Calu3 (cell line): ENCODE measurements around the gene RAD51B. TPM values are rescaled to one million over a fixed set of nuclear protein-coding genes. Genes with fewer than 3 reads are reported as not detected.

Source experiments
- BruUV-seq: library from RNA; stranded (reverse); fragments of 400-500 nt; replicated peaks from 2 replicates; lab custom pipeline; 2021; lab: Mats Ljungman, UMichigan
- CTCF ChIA-PET: fragments of 300-600 bp; sonication (Branson Sonifier 250); formaldehyde crosslinking; loops from one replicate; lab custom pipeline; 2022; ENCODE audit warnings: antibody characterized with exemption; lab: Charles Lee
- DNase-seq: peaks from one replicate; pipeline ENCODE4 v3.0.0; 2022
- H3K27ac Mint-ChIP-seq: one replicate; pipeline ENCODE4 v1.8.0; 2022; ENCODE audit warnings: mixed read lengths; ENCODE audit not compliant: unreplicated experiment
- H3K27me3 Mint-ChIP-seq: one replicate; pipeline ENCODE4 v1.8.0; 2022; ENCODE audit warnings: mixed read lengths; ENCODE audit not compliant: unreplicated experiment
- H3K36me3 Mint-ChIP-seq: one replicate; pipeline ENCODE4 v1.8.0; 2022; ENCODE audit warnings: mild to moderate bottlenecking, moderate library complexity, mixed read lengths; ENCODE audit not compliant: insufficient read depth, unreplicated experiment
- H3K4me1 Mint-ChIP-seq: one replicate; pipeline ENCODE4 v1.8.0; 2022; ENCODE audit warnings: mild to moderate bottlenecking, low read depth, mixed read lengths; ENCODE audit not compliant: unreplicated experiment
- H3K4me3 Mint-ChIP-seq: one replicate; pipeline ENCODE4 v1.8.0; 2022; ENCODE audit warnings: mild to moderate bottlenecking, low read depth, moderate library complexity, mixed read lengths; ENCODE audit not compliant: unreplicated experiment
- H3K9me3 Mint-ChIP-seq: one replicate; pipeline ENCODE4 v1.8.0; 2022; ENCODE audit warnings: low read depth, mixed read lengths; ENCODE audit not compliant: unreplicated experiment
- intact Hi-C: fragments of 100-400 bp; cut with micrococcal nuclease; formaldehyde crosslinking; loops from one replicate; pipeline ENCODE4 v1.10.0; 2022; ENCODE audit not compliant: unreplicated experiment
- total RNA-seq: library from RNA; stranded (reverse); gene quantifications from 2 replicates; pipeline ENCODE4 v1.2.3, GENCODE V29; 2022
- TF ChIP-seq, protein P1 (sequence below): fragments of 200-600 bp; IDR thresholded peaks from one replicate; pipeline ENCODE4 v1.8.0; 2022; ENCODE audit warnings: antibody characterized with exemption; ENCODE audit not compliant: unreplicated experiment

Gene RAD51B
- total RNA-seq, 1 experiment from 2014 or later = 24.7 TPM

DNA sequence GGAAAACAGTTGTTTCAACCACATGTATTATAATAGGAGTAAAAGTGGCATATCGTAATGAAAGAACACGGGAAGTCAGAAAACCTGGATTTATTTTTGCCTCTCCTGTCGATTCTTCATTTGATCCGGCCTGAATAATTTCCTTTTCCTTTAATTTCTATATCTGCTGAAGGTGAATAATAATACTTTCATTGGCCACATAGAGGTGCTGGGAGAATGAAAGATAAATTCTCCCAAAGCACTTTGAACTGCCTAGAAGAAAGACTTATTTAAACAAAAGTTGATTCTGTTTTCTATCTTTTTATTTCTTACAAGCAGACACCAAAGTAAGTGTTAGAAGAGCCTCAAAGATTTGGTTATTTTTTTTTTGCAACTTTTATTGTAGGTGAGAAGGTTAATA lies 339.1 kb downstream of the RAD51B start:
- Mint-ChIP-seq H3K9me3 (peaks cover 3% of the 10 kb centered on the region), H3K27me3 (no peaks in the 10 kb centered on the region), H3K27ac (no peak overlapping the region), H3K36me3 (peaks cover 7% of the 10 kb centered on the region), H3K4me3 (no peak overlapping the region), H3K4me1 (peaks cover 28% of the 10 kb centered on the region)
- BruUV-seq = no TSS peak
- DNase-seq = no peak
- intact Hi-C loops = no loop called here
- TF ChIP-seq, protein P1, sequence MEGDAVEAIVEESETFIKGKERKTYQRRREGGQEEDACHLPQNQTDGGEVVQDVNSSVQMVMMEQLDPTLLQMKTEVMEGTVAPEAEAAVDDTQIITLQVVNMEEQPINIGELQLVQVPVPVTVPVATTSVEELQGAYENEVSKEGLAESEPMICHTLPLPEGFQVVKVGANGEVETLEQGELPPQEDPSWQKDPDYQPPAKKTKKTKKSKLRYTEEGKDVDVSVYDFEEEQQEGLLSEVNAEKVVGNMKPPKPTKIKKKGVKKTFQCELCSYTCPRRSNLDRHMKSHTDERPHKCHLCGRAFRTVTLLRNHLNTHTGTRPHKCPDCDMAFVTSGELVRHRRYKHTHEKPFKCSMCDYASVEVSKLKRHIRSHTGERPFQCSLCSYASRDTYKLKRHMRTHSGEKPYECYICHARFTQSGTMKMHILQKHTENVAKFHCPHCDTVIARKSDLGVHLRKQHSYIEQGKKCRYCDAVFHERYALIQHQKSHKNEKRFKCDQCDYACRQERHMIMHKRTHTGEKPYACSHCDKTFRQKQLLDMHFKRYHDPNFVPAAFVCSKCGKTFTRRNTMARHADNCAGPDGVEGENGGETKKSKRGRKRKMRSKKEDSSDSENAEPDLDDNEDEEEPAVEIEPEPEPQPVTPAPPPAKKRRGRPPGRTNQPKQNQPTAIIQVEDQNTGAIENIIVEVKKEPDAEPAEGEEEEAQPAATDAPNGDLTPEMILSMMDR = no peak
- CTCF ChIA-PET = no interaction called here

DNA sequence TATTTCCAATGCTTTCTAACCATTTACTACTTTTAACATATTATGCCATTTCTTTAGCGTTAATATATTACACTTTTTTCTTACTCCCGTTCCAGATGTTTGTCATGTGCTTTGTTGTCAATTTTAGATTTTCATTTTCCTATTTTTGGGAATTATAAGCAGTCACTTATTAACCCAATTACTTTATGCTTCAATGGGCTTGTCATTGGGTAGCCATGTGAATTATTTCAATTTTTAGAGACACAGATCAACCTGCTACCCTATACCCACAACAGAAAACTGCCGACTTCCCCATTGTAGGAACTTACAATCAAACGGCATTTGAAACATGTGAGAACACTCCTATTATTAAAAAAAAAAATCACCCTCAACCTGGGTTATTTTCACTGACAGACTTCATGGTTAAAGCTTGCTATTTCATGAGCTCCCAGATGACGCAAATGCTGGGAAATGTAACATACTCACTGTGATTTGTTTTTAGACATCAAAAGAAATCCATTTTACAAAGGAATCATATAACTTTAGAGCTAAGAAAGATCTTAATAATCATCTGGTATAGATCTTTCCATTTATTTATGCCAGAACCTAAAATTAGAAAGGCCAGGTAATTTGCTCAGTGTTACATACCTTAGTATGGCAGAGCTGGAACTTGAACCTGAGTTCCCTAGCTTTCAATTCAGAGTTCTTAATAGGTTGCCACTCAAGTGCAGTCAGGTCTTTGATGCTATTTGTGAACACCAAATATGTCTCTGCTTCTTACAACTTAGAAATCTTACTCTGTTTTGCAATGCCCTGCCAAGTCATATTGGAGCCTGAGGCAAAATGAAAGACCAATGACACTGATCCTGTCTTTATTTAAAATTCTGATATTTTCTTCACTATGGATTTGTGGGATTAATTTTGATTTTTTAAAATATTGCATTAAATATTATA lies 340.4 kb downstream of the RAD51B start:
- no peak for DNase-seq
- H3K4me3 Mint-ChIP-seq = no peak overlapping the region
- H3K9me3 Mint-ChIP-seq = no peaks in the 10 kb centered on the region
- peaks cover 33% of the 10 kb centered on the region for H3K4me1 Mint-ChIP-seq
- no peaks in the 10 kb centered on the region for H3K36me3 Mint-ChIP-seq
- TF ChIP-seq, protein P1 = no peak
- H3K27ac Mint-ChIP-seq = no peak overlapping the region
- no peaks in the 10 kb centered on the region for H3K27me3 Mint-ChIP-seq
- intact Hi-C loops = loop anchor here (10.0 kb wide), 1 partner anchor 145 kb away; no protein-coding TSS in a partner anchor
- BruUV-seq = no TSS peak
- CTCF ChIA-PET = interaction anchor here (0.7 kb wide), 2 partner anchors 20 to 63 kb away, joined by 3 to 5 read pairs; no protein-coding TSS in a partner anchor

DNA sequence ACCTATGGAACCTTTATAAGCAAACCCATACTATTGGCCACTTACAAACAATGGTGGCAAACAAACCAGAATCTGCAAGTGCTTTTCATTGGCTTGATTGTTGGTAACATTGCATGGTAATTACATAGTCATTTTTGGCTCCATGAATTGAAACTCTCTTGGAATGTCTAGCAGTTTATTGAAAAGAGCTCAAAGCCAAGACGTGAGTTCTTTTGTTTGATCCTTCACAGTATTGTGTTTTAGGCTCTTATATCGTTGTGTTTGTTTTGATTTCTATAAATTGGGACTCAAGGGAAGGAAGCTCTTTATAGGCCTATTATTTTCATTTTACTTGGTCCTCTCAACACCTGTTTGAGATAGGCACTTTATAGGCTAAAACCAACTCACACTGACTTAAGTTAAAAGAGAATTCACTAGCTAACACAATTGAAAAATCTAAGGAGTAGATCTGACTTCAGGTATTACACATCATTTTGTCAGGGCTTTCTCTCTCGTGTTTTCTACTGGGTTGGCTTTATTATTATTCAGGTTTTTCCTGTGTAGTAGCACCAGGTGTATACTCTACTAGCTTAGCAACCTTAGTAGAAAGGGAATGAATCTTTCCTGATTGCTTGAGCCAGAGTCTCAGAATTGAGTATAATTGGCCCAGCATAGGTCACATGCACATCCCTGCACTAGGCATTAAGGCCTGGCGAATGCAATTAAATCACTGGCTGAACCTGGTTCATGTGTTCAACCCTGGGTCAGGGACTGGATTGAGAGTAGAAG lies 341.4 kb downstream of the RAD51B start:
- CTCF ChIA-PET = no interaction called here
- Mint-ChIP-seq H3K4me1 (peaks cover 43% of the 10 kb centered on the region), H3K4me3 (no peak overlapping the region), H3K36me3 (no peaks in the 10 kb centered on the region), H3K9me3 (no peaks in the 10 kb centered on the region), H3K27me3 (no peaks in the 10 kb centered on the region), H3K27ac (no peak overlapping the region)
- intact Hi-C loops = loop anchor here (10.0 kb wide), 1 partner anchor 144 kb away; no protein-coding TSS in a partner anchor
- DNase-seq = no peak
- TF ChIP-seq, protein P1 = no peak
- no TSS peak for BruUV-seq

DNA sequence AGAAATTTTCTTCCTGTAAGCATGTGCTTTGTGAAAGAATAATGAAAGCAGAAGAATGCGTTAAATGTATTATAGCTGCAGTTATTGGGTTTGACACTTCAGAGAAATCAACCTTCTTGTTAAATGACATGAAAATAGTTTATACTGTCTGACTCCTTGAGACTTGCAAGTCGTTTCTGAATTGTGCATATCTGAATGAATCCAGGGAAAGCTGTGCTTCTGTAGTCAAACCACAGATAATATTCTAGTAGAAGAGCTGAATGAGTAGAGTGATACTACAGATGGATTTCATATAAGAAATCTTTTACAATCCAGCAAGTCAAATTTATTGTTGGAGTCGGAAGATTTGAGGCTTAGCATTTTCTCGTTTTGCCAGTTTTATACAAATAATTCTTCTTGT lies 343.3 kb downstream of the RAD51B start:
- peaks cover 62% of the 10 kb centered on the region for H3K4me1 Mint-ChIP-seq
- no peak overlapping the region for H3K4me3 Mint-ChIP-seq
- no peaks in the 10 kb centered on the region for H3K27me3 Mint-ChIP-seq
- no peak for DNase-seq
- H3K9me3 Mint-ChIP-seq = peaks cover 3% of the 10 kb centered on the region
- TF ChIP-seq, protein P1 = no peak
- CTCF ChIA-PET = interaction anchor here (0.7 to 1.1 kb wide), 3 partner anchors 16 to 74 kb away, joined by 3 read pairs; no protein-coding TSS in a partner anchor
- BruUV-seq = no TSS peak
- peaks cover 4% of the 10 kb centered on the region for H3K36me3 Mint-ChIP-seq
- intact Hi-C loops = loop anchor here (10.0 kb wide), 1 partner anchor 142 kb away; no protein-coding TSS in a partner anchor
- peak overlapping the region; percentile 73 for H3K27ac Mint-ChIP-seq
